ENCODE data around the gene EFCAB6. TPM values are rescaled to one million over a fixed set of nuclear protein-coding genes. Genes with fewer than 3 reads are reported as not detected.

The EFCAB6 gene
- total RNA-seq, 1 donor from 2014 or later: 3.6 TPM

- TF ChIP-seq CTCF (IDR thresholded peaks at IDR 0.05): no peak
- Histone ChIP-seq H3K27ac (no peak overlapping the region), H3K9me3 (peaks cover 7% of the 10 kb centered on the region), H3K4me1 (no peaks in the 10 kb centered on the region), H3K36me3 (no peaks in the 10 kb centered on the region), H3K4me3 (no peak overlapping the region), H3K27me3 (no peaks in the 10 kb centered on the region)
- DNase-seq (no peak), ATAC-seq (no peak)
- intact Hi-C loops (cut with DNase I): no loop called here
Measured at GRCh38 chr22:43637275-43638260, 174.5 kb downstream of the EFCAB6 start.

GRCh38 chr22:43636086-43636485, 176.0 kb downstream of the EFCAB6 start:
- ATAC-seq: no peak
- Histone ChIP-seq H3K4me3 (no peak overlapping the region), H3K4me1 (no peaks in the 10 kb centered on the region), H3K36me3 (no peaks in the 10 kb centered on the region), H3K27me3 (no peaks in the 10 kb centered on the region), H3K27ac (no peak overlapping the region), H3K9me3 (peaks cover 7% of the 10 kb centered on the region)
- intact Hi-C loops (cut with DNase I): no loop called here
- no peak for DNase-seq
- no peak for TF ChIP-seq CTCF (IDR thresholded peaks at IDR 0.05)

- Histone ChIP-seq H3K9me3 (peaks cover 7% of the 10 kb centered on the region), H3K27me3 (no peaks in the 10 kb centered on the region), H3K36me3 (no peaks in the 10 kb centered on the region), H3K4me3 (no peak overlapping the region), H3K27ac (no peak overlapping the region), H3K4me1 (no peaks in the 10 kb centered on the region)
- no peak for ATAC-seq
- TF ChIP-seq CTCF (IDR thresholded peaks at IDR 0.05): no peak
- intact Hi-C loops (cut with DNase I): no loop called here
- no peak for DNase-seq
Measured at GRCh38 chr22:43635101-43635500, 177.0 kb downstream of the EFCAB6 start.

- Histone ChIP-seq H3K27me3 (no peaks in the 10 kb centered on the region), H3K4me1 (no peaks in the 10 kb centered on the region), H3K27ac (no peak overlapping the region), H3K36me3 (no peaks in the 10 kb centered on the region), H3K9me3 (peaks cover 1% of the 10 kb centered on the region), H3K4me3 (no peak overlapping the region)
- no peak for ATAC-seq
- DNase-seq: no peak
- intact Hi-C loops (cut with DNase I): no loop called here
- no peak for TF ChIP-seq CTCF (IDR thresholded peaks at IDR 0.05)
Measured at GRCh38 chr22:43634316-43634715, 177.8 kb downstream of the EFCAB6 start.

- ATAC-seq: no peak
- no peaks in the 10 kb centered on the region for H3K27me3 ChIP-seq
- no peak for TF ChIP-seq CTCF (IDR thresholded peaks at IDR 0.05)
- no peaks in the 10 kb centered on the region for H3K36me3 ChIP-seq
- intact Hi-C loops (cut with DNase I): no loop called here
- DNase-seq: no peak
- no peaks in the 10 kb centered on the region for H3K4me1 ChIP-seq
- no peak overlapping the region for H3K4me3 ChIP-seq
- H3K27ac ChIP-seq: no peak overlapping the region
- no peaks in the 10 kb centered on the region for H3K9me3 ChIP-seq
Measured at GRCh38 chr22:43633631-43634285, 178.3 kb downstream of the EFCAB6 start.

Measured in upper lobe of right lung (tissue), 1 donor.